ENCODE results near the gene DEPDC1.
"Not testable (repeated sequence)": the region's sequence is repeated elsewhere in the genome, so short reads cannot be mapped to it uniquely, and the experiment has no call there.

The DEPDC1 gene

GRCh38 chr1:68496680-68497357 is at the start of gene DEPDC1:
Gene DEPDC1 (minus strand): TSS chr1:68497082. CDS start chr1:68496999, 83 bp downstream.
- peak; percentile 82 for DNase-seq

- DNase-seq = no peak
These were observed 47.8 kb upstream of the DEPDC1 start for GRCh38 chr1:68544651-68545050.

DNA sequence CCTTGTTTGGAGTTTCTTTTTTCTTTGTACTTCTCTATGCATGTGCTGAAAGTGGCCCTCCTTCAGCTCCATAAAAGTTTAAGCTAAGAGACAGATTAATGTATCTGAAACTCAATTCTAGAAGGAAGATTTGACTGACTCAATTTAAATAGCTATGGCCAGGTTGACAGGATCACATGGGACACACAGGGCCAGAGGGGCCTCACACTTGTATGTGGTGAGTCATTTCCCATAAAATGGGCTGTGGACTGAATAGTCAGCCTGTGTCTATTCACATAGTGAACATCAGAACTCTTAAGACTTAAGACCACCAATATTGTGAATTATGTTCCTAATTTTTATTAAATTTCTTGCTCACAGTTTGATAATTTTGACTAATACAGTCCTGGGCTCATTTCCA is 45.7 kb upstream of the DEPDC1 start:
- DNase-seq = no peak

DNA sequence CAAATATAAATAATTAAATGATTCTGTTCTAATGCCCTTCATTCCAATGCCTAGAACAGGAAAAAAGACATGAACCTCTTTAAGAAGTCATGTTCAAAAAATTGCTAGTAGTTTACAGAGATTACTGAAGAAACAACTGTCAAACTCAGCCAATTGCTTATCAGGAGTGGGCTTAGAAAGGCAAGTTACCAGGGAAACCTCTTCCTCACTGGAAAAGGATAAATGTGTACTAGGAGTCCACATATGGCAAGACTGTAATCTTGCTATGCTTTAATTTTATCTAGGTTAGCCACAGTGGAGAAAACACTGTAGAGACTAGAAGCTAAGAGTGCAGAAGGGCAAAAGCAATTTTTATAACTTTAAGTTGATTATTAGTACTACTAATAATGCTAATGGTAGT is 42.1 kb upstream of the DEPDC1 start:
- no peak for DNase-seq

DNA sequence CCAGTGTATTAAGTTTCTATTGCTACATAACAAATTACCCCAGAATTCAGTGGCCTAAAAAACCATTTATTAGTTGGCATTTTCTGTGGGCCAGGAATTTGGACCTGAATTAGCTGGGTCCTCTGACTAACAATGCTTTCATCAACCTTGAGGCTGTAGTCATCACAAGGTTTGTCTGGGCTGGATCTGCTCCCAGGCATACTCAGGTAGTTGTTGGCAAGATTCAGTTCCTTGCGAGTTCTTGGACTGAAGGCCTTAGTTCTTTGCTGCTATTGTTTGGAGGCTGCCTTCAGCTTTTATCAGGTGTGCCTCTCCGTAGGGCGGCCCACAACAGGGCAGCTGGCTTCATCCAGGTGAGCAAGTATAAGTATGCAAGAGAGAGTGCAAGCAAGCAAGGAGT is 31.4 kb upstream of the DEPDC1 start:
- no peak for DNase-seq

- no peak for DNase-seq
These were observed 28.9 kb upstream of the DEPDC1 start for GRCh38 chr1:68525781-68526180.

DNA sequence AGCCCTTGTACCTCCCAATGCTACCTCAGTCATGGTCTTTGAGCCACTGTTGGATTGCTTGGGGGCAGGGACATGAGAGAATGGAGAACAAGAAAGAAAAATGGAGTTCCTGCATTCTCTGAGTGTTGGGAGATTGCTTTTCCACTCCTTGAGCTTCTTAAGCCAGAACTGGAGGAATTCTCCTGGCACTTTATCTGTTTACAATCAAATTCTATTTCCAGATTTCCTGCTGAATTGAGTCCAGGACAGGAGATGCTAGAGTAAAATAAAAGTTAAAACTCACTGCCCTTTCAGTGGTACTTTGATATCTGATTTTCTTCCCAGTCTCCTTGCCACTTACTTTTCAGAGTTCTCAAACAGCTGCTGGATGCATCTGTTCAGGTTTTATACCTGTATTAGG is 24.4 kb upstream of the DEPDC1 start:
- DNase-seq = no peak

DNA sequence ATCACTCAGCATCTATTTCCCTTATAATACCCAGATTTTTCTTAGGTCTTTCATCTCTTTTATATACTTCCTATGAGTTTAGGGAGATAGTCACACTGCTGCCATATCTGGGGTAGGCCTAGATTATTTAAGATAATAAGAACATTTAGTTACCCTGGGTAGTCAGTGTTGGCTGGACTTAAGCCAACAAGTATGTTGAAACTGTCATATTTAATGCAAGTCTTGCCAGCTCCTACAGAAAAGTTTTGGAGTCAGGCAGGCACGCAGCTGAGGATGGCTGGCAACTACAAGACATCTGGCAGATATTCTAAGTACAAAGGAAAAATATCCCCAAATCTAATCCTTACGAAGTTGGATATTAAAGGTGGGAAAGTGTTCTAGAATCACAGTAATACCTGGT is 19.2 kb upstream of the DEPDC1 start:
- no peak for DNase-seq

- no peak for DNase-seq
These were observed 14.4 kb upstream of the DEPDC1 start for GRCh38 chr1:68511254-68511653.

DNA sequence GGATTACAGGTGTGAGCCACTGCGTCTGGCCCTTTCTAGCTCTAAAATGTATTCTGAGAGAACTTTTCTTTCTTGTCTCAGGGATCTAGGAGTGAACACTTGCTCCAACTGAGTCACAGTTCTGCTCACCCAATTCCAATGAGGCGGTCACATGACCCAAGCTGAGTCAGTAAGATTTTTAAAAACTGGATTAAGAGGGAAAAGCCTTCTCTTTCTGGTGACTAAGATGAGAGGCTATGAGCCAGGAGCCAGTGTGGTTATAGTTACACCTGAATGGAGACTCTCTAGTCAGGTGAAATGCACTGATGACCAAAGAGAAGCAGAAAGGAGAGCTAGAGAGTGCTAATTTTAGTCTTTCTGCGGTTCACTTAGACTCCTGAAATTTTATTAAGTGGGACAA is 9.5 kb upstream of the DEPDC1 start:
- no peak for DNase-seq

GRCh38 chr1:68503085-68503484 is 6.2 kb upstream of the DEPDC1 start:
- DNase-seq = no peak

DNA sequence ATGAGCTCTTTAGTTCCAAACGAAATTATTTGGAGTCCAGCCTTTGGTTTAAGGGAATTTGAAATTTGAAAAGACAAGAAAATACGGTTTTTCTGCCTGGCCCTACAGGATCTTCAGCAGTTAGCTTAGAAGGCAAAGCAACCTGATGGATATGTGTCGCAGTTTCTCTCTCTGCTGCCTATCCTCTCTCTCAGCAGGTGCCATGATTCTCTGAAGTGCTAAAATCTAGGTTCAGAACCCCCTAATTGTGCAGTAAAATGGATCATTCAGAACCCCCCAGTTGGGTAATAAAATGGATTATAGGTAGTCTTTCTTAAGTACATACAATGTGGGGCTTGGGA is 446 bp upstream of the DEPDC1 start:
- no peak for DNase-seq

DNA sequence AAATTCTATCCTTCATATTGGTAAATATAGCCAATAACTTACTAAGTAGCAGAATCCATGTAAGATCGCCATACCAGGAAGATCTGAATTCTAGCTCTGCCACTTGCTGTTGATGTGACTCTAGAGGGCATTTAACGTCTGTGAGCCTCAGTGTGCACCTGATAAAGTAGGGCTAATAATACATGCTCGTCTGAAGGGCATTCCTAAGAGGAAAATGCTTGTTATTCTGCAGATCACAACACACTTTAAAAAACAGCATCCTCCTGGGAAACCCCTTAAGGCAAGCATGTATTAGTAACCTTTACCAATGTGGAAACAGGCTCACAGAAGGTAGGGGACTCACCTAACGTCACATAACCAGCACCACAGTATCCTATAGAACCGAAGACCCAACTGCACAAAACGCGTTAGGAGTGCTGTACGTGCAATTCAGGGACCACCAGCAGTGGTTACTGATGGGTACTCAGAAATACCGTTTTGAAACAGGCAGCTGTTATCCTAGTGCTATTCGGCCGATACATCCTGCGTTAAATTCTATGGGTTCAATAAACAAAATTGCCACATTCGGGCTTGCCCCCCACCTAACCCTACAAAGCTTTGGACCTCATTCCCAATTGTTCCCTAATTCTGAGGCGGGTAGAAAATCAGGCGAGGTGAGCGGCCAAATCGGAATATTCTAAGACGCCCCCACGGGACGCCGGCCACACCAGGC is 758 bp downstream of the DEPDC1 start:
- DNase-seq = no peak

- no peak for DNase-seq
These were observed 1.4 kb downstream of the DEPDC1 start for GRCh38 chr1:68495532-68495931.

- DNase-seq = no peak
These were observed 3.7 kb downstream of the DEPDC1 start for GRCh38 chr1:68493193-68493592.

DNA sequence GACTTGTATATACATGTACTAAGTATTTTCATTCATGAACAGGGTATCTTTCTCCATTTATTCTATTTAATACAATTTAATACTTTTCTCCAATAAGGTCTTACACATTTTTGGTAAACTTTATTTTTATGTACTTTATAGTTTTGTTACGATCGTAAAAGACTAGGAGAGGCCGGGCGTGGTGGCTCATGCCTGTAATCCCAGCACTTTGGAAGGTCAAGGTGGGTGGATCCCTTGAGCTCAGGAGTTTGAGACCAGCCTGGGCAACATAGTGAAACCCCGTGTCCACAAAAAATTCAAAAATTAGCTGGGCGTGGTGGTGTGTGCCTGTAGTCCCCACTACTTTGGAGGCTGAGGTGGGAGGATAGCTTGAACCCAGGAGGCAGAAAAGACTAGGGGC is 4.6 kb downstream of the DEPDC1 start:
- DNase-seq = not testable (repeated sequence)

DNA sequence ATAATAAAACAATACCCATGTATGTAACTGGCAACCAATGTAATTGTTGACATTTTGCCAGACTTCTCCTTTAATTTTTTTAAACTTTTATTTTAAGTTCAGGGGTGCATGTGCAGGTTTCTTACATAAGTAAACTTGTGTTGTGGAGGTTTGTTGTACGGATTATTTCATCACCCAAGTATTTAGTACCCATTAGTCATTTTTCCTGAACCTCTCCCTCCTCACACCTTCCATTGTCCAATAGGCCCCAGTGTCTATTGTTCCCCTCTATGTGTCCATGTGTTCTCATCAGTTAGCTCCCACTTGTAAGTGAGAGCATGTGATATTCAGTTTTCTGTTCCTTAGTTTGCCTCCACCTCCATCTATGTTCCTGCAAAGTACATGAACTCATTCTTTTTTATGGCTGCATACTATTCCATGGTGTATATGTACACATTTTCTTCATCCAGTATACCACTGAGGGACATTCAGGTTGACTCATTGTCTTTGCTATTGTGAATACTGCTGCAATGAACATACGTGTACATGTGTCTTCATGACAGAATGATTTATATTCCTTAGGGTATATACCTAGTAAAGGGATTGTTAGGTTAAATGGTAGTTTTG is 6.7 kb downstream of the DEPDC1 start:
- DNase-seq = no peak

DNA sequence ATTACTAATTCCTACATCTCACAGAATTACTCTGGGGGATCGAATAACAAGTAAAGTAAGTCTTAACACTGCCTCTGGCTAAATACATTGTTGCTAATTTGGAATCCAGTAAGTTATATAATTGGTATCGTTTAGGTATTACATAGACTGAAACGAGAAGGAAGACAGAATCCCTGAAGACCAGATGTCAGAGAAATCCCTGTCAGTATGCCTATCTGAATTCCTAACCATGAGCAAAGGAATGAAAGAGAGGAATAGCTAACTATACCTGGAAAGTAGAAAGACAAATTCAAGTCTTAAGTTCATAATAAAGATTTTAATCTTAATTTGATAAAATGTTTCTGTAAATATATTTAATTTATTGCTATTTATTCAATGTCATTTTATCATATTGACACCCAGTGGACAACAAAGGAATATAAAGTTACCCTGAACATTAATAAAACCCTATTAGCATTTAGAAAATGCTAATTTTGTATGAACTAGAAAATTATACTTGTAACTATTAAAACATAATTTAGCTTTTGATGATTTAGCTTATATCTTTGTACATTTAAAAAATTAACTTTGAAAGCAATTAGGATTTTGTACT is 11.4 kb downstream of the DEPDC1 start:
- no peak for DNase-seq

GRCh38 chr1:68484618-68485017 is 12.3 kb downstream of the DEPDC1 start:
- no peak for DNase-seq

GRCh38 chr1:68481041-68481440 is 15.8 kb downstream of the DEPDC1 start:
- DNase-seq = no peak

GRCh38 chr1:68479501-68479900 is 17.4 kb downstream of the DEPDC1 start:
- DNase-seq = no peak

DNA sequence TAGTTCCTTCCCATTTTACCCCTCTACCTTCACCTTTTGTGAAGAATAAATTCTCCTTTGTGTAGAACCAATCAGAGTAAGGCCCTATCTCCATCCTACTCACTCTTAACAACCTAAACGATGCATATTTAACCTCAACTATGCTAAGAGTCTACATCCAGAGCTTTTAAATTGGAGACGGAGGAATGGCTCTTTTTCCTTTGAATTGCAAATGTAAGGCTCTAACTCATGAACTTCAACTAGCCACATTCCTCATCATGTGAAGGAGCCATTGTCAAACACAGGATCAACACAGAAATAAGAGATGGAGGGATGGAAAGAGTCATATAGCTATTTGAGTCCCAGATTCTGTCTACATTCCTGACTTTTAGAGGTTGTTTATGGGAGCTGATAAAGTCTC is 18.2 kb downstream of the DEPDC1 start:
- no peak for DNase-seq

DNA sequence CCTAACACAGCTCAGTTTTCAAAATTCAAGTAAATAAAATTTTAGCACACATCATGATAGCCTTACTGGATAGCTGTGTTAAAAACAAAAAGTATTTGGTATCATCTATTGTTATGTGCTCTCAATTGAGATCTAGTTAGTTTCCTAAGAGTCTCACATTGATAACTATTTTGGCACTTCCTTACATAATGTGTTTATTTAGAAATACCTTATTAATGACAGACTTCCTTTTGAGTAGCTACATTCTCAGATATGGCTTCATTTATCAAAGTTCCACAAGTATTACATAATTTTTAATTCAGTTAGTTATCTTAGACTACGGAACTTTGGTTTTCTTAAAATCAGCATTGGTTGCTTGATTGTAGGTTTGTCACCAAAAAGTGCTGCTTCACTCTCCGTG is 20.3 kb downstream of the DEPDC1 start:
- DNase-seq = not testable (repeated sequence)

GRCh38 chr1:68473060-68473459 is 23.8 kb downstream of the DEPDC1 start:
- DNase-seq = no peak

All from CD4-positive, alpha-beta T cell treated with Interleukin-21 for 1 hour (primary cell).